Fibroblast of pulmonary artery (primary cell): Measurements from ENCODE around the gene RARA.

Experiments
- DNase-seq: peaks from one replicate; pipeline ENCODE4 v3.0.0-alpha.2; 2010; ENCODE audit warnings: low read depth
- H3K4me3 ChIP-seq: replicated peaks from 2 replicates; pipeline ENCODE4 v1.5.1; 2011; ENCODE audit warnings: low read depth, mild to moderate bottlenecking, control low read depth, low read length, moderate library complexity
- CTCF ChIP-seq: IDR thresholded peaks from 2 replicates; pipeline ENCODE4 v1.5.1; 2011; ENCODE audit warnings: mild to moderate bottlenecking, control low read depth, low read length, inconsistent platforms; ENCODE audit errors: missing control alignments

RARA gene

GRCh38 chr17:40309031-40309948, at the start of gene RARA:
Gene RARA (plus strand): TSS chr17:40309180. CDS start chr17:40331219, 22,039 bp downstream.
- H3K4me3 ChIP-seq: peak within 1 kb of the TSS; percentile 54

GRCh38 chr17:40259505-40259904, 49.5 kb upstream of the RARA start:
- TF ChIP-seq CTCF: no peak
- DNase-seq: no peak
- H3K4me3 ChIP-seq: no peak overlapping the region

More at GRCh38 chr17:40309031-40309948, at the start of gene RARA:
- peak; percentile 47 for DNase-seq
- TF ChIP-seq CTCF: no peak

- DNase-seq: peak; percentile 20
- no peak overlapping the region for H3K4me3 ChIP-seq
- no peak for TF ChIP-seq CTCF
Observed at GRCh38 chr17:40260528-40260927, 48.5 kb upstream of the RARA start.

- no peak for TF ChIP-seq CTCF
- H3K4me3 ChIP-seq: no peak overlapping the region
- DNase-seq: no peak
Observed at GRCh38 chr17:40264458-40265185, 44.4 kb upstream of the RARA start.

- TF ChIP-seq CTCF: no peak
- no peak overlapping the region for H3K4me3 ChIP-seq
- no peak for DNase-seq
Observed at GRCh38 chr17:40265337-40265736, 43.6 kb upstream of the RARA start.

- H3K4me3 ChIP-seq: no peak overlapping the region
- TF ChIP-seq CTCF: no peak
- DNase-seq: no peak
Observed at GRCh38 chr17:40266882-40267281, 42.1 kb upstream of the RARA start.
